NB4 (cell line): ENCODE measurements around the gene LRIT2.

ENCODE experiments used
- DNase-seq: peaks from one replicate; pipeline ENCODE4 v3.0.0; 2010; ENCODE audit warnings: low read depth
- H3K4me3 ChIP-seq: one replicate; pipeline ENCODE4 v1.5.1; 2011; ENCODE audit warnings: mild to moderate bottlenecking, low read depth, low read length, moderate library complexity
- CTCF ChIP-seq: IDR thresholded peaks from one replicate; pipeline ENCODE4 v1.5.1; 2012; ENCODE audit warnings: low read depth, low read length
- MAX ChIP-seq: IDR thresholded peaks from 2 replicates; pipeline ENCODE4 v1.6.1; 2011; ENCODE audit warnings: low read depth, low read length
- MYC ChIP-seq: IDR thresholded peaks from 2 replicates; pipeline ENCODE4 v1.6.1; 2011; ENCODE audit warnings: low read depth, low read length
- POLR2A ChIP-seq: IDR thresholded peaks from 2 replicates; pipeline ENCODE4 v1.6.1; 2011; ENCODE audit warnings: mild to moderate bottlenecking; ENCODE audit not compliant: insufficient read length; ENCODE audit errors: extremely low read depth

The LRIT2 gene

GRCh38 chr10:84217746-84218145, 7.6 kb downstream of the LRIT2 start:
- TF ChIP-seq CTCF (no peak), MAX (no peak), MYC (no peak), POLR2A (no peak)
- DNase-seq = no peak
- H3K4me3 ChIP-seq = no peak overlapping the region

GRCh38 chr10:84216834-84217233, 8.5 kb downstream of the LRIT2 start:
- H3K4me3 ChIP-seq = no peak overlapping the region
- TF ChIP-seq CTCF (no peak), POLR2A (no peak), MAX (no peak), MYC (no peak)
- DNase-seq = no peak

GRCh38 chr10:84214612-84215235, 10.6 kb downstream of the LRIT2 start:
- TF ChIP-seq MYC = no peak
- TF ChIP-seq POLR2A = no peak
- peak; percentile 81 for TF ChIP-seq CTCF
- TF ChIP-seq MAX = no peak
- peak; percentile 62 for DNase-seq
- H3K4me3 ChIP-seq = no peak overlapping the region

- TF ChIP-seq MAX (no peak), MYC (no peak), POLR2A (no peak)
- no peak overlapping the region for H3K4me3 ChIP-seq
- DNase-seq = no peak
These were observed 11.2 kb downstream of the LRIT2 start for GRCh38 chr10:84214046-84214572.

- no peak for DNase-seq
- no peak overlapping the region for H3K4me3 ChIP-seq
- no peak for TF ChIP-seq MAX
- TF ChIP-seq POLR2A = no peak
- TF ChIP-seq CTCF = no peak
- TF ChIP-seq MYC = no peak
These were observed 12.3 kb downstream of the LRIT2 start for GRCh38 chr10:84213076-84213475.

GRCh38 chr10:84212014-84212413, 13.3 kb downstream of the LRIT2 start:
- no peak for DNase-seq
- no peak for TF ChIP-seq MAX
- TF ChIP-seq MYC = no peak
- no peak overlapping the region for H3K4me3 ChIP-seq
